ENCODE data around the gene LNPEP.

DNA sequence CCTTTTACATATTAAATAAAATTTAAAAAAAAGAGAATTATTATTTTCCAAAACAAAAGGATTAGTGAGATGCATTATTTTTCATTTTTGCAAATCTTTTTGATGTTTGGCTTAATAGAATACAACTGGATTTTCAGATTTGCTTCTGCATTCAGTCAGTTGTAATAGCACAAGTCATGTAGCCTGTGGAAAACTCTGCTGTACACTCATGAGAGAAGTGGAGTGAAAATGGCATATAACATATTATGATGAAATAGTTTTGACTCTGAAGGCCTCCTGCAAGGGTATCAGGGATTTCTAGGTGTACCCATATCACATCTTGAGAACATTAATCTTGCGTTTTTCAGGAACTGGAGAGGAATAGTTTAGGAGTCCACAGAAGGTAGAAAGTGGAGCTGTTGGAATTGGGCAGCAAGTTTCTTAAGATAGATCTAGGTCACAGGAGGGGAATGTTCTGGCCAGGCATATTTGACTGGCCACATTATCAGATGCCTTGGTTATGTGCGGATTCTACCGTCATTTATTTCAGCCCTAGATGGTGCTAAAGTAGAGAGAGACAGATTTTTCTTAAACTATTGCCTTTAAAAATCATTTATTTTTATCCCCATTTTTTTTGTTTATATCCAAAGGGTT is 16.4 kb downstream of the LNPEP start:
- TF ChIP-seq CTCF (IDR thresholded peaks at IDR 0.05; ENCODE audit: insufficient read depth, low read depth, low read length) (no peak), EZH2 (IDR thresholded peaks at IDR 0.05; ENCODE audit: insufficient read depth, low read length) (no peak)

Measured in astrocyte (in vitro differentiated cells and primary cell).